Heart left ventricle (tissue), 16 donors: ENCODE data around the gene PDIA6. TPM values are rescaled to one million over a fixed set of nuclear protein-coding genes. Genes with fewer than 3 reads are reported as not detected.
"Not testable (repeated sequence)": the region's sequence is repeated elsewhere in the genome, so short reads cannot be mapped to it uniquely, and the experiment has no call there.

Experiments used
- ATAC-seq, 4 donors: fragments of 200-7000 bp; cut with Tn5 transposase; one replicate each; pipeline ENCODE4 v1.9.1; 2020 to 2022; ENCODE audit warnings: moderate library complexity in 4 of 4, mild to moderate bottlenecking in 3 of 4, moderate number of reproducible peaks in 1 of 4
- DNase-seq, 5 donors: peaks; one replicate each; pipeline ENCODE4 v3.0.0-alpha.2; 2020
- H3K27ac ChIP-seq, 12 donors: fragments of 200-600 bp; sonication (generic) in 4 of 12; one replicate each; pipeline versions ENCODE4 v1.5.0 to v1.8.0; 2016 to 2022; ENCODE audit warnings: mild to moderate bottlenecking in 2 of 12
- H3K27me3 ChIP-seq, 9 donors: fragments of 200-600 bp; sonication (generic) in 2 of 9; one replicate each; pipeline versions ENCODE4 v1.5.1 to v1.8.0; 2016 to 2022; ENCODE audit warnings: mild to moderate bottlenecking in 3 of 9
- H3K36me3 ChIP-seq, 9 donors: fragments of 200-600 bp; sonication (generic) in 2 of 9; one replicate each; pipeline versions ENCODE4 v1.5.0 to v1.8.0; 2018 to 2022; ENCODE audit warnings: mild to moderate bottlenecking in 2 of 9
- H3K4me1 ChIP-seq, 12 donors: fragments of 200-600 bp; sonication (generic) in 4 of 12; one replicate each; pipeline versions ENCODE4 v1.5.0 to v1.8.0; 2016 to 2022; ENCODE audit warnings: mild to moderate bottlenecking in 3 of 12
- H3K4me3 ChIP-seq, 12 donors: fragments of 200-600 bp; sonication (generic) in 4 of 12; one replicate each; pipeline versions ENCODE4 v1.5.0 to v1.8.0; 2017 to 2022; ENCODE audit warnings: mild to moderate bottlenecking in 9 of 12, moderate library complexity in 4 of 12
- H3K9me3 ChIP-seq, 12 donors: fragments of 200-600 bp; sonication (generic) in 4 of 12; one replicate each; pipeline versions ENCODE4 v1.5.0 to v1.8.0; 2016 to 2022; ENCODE audit warnings: mild to moderate bottlenecking in 1 of 12
- CTCF ChIP-seq, 12 donors: fragments of 200-600 bp; sonication (generic) in 4 of 12; IDR thresholded peaks; one replicate each; pipeline versions ENCODE4 v1.5.0 to v1.8.0; 2018 to 2022; ENCODE audit warnings: antibody characterized with exemption in 12 of 12, mild to moderate bottlenecking in 5 of 12
- POLR2A ChIP-seq, 2 donors: fragments of 450-650 bp; IDR thresholded peaks; one replicate each; pipeline ENCODE4 v1.6.1; 2017; ENCODE audit warnings: antibody characterized with exemption in 2 of 2, mild to moderate bottlenecking in 2 of 2, moderate library complexity in 2 of 2
- WGBS, 4 donors: extraction: QIAGEN DNeasy Blood & Tissue Kit in 2 of 4; methylation state at CpG; one replicate each; pipeline versions ENCODE4 v1.1.5 to v1.1.7; 2013 to 2018; 5-methylcytosine and 5-hydroxymethylcytosine counted together
- intact Hi-C, 10 donors: fragments of 100-400 bp; cut with DNase I; formaldehyde crosslinking; loops; one replicate each; pipeline versions ENCODE4 v1.11.1 to v1.14.2; 2022
- polyA plus RNA-seq, 2 donors: library from polyadenylated mRNA; stranded (reverse); fragments of 200-250 nt; gene quantifications; one replicate each; pipeline ENCODE4 v1.2.3, GENCODE V29; 2013
- total RNA-seq, 9 donors: library from RNA; depleted of rRNA in 2 of 9; stranded (reverse); fragments of >200 nt in 2 of 9; fragmentation: NEBNext Ultra II Directional in 3 of 9; extraction: Animal tissue kit (Norgen Biotek cat#: 25700) in 3 of 9; gene quantifications; one replicate each; pipeline versions ENCODE4 v1.1.0 to v1.2.4, GENCODE V29; 2016 to 2023
- donor health status: ischemic (EF 13 %, LVEDD 7.1; RV severe dilation, severe dysfunction).
- donor health status: healthy with polysubstance abuse.
- donor health status: DM: no; HTN: yes; CAD: no.
- donor health status: DM: no; HTN: no; CAD: no.
- donor health status: ischemic (EF 25% LVEDD 6.9; RV normal size, moderate dysfunction).
- donor health status: ischemic (EF 25% LVEDD 5.7; RV mildly dilated, moderate dysfunction).
- donor health status: healthy.
- donor health status: DM: yes; HTN: yes; CAD: no.
- donor health status: ischemic (EF 35%, LVEDD 5.7; RV mildly dilated, moderate dysfunction).
- donor health status: nonischemic (EF 11% LVEDD 7.7; RV severe dilation, severe dysfunction).
- donor health status: DM: yes; HTN: yes; CAD: no.
- donor health status: PGD.
- donor health status: ischemic (EF 29% LVEDD 5.4; RV normal size, mild dysfunction).
- donor health status: nonischemic (EF 23%, LVEDD 6.1; RV moderate dilation, normal function).

The PDIA6 gene
- total and polyA plus RNA-seq, 11 donors, result 32.0 to 402 (median 110) TPM

GRCh38 chr2:10811517-10811916, 1.1 kb downstream of the PDIA6 start:
- no peak for TF ChIP-seq CTCF (IDR thresholded peaks at IDR 0.05)
- no peak for TF ChIP-seq POLR2A (IDR thresholded peaks at IDR 0.05)
- Histone ChIP-seq H3K9me3 (no peaks in the 10 kb centered on the region), H3K27me3 (no peaks in the 10 kb centered on the region), H3K4me1 (peaks cover 0 to 59% (median 34%) of the 10 kb centered on the region in 12 donors), H3K4me3 (peak overlapping the region; percentile 76 to 96 (median 92)), H3K36me3 (peaks cover 0 to 14% (median 0%) of the 10 kb centered on the region in 9 donors), H3K27ac (peak overlapping the region in 11 of 12 donors; percentile 1 to 95 (median 93))
- WGBS, 4 donors, result 9 to 18% (median 12%) methylated on average over 13 to 14 of the region's 14 CpGs
- ATAC-seq, result no peak
- DNase-seq, result no peak
- intact Hi-C loops, result loop anchor here in 2 of 10 donors (10.0 kb wide), 2 partner anchors 97 to 653 kb away; partner anchors contain the start of gene E2F6 (in 2 of the 2)

GRCh38 chr2:10810202-10811161, 2.1 kb downstream of the PDIA6 start:
- 34 to 38% (median 38%) methylated on average over 8 of the region's 8 CpGs for WGBS, 4 donors
- TF ChIP-seq CTCF (IDR thresholded peaks at IDR 0.05), result no peak
- TF ChIP-seq POLR2A (IDR thresholded peaks at IDR 0.05), result no peak
- intact Hi-C loops, result loop anchor here in 2 of 10 donors (10.0 kb wide), 2 partner anchors 96 to 654 kb away; partner anchors contain the start of gene E2F6 (in 2 of the 2)
- H3K27me3 ChIP-seq, result no peaks in the 10 kb centered on the region
- H3K36me3 ChIP-seq, result peaks cover 0 to 14% (median 0%) of the 10 kb centered on the region in 9 donors
- peak overlapping the region in 7 of 12 donors; percentile 4 to 95 (median 31) for H3K27ac ChIP-seq
- DNase-seq (no peak), ATAC-seq (no peak)
- H3K9me3 ChIP-seq, result no peaks in the 10 kb centered on the region
- peak overlapping the region in 9 of 12 donors; percentile 79 to 96 (median 91) for H3K4me3 ChIP-seq
- H3K4me1 ChIP-seq, result peaks cover 0 to 60% (median 34%) of the 10 kb centered on the region in 12 donors

- no peak overlapping the region for H3K27ac ChIP-seq
- DNase-seq (no peak), ATAC-seq (no peak)
- intact Hi-C loops, result no loop called here
- H3K4me1 ChIP-seq, result peaks cover 0 to 53% (median 28%) of the 10 kb centered on the region in 12 donors
- no peak overlapping the region for H3K4me3 ChIP-seq
- peaks cover 0 to 27% (median 5%) of the 10 kb centered on the region in 9 donors for H3K36me3 ChIP-seq
- no peaks in the 10 kb centered on the region for H3K27me3 ChIP-seq
- H3K9me3 ChIP-seq, result no peaks in the 10 kb centered on the region
- TF ChIP-seq CTCF (IDR thresholded peaks at IDR 0.05) (no peak), POLR2A (IDR thresholded peaks at IDR 0.05) (no peak)
- WGBS, 4 donors, result 60 to 83% (median 76%) methylated on average over 3 of the region's 3 CpGs
Observed at GRCh38 chr2:10806543-10806942, 6.0 kb downstream of the PDIA6 start.

GRCh38 chr2:10805990-10806389, 6.6 kb downstream of the PDIA6 start:
- 90 to 97% (median 91%) methylated on average over 6 of the region's 6 CpGs for WGBS, 4 donors
- Histone ChIP-seq H3K4me1 (peaks cover 0 to 47% (median 22%) of the 10 kb centered on the region in 12 donors), H3K36me3 (peaks cover 0 to 33% (median 10%) of the 10 kb centered on the region in 9 donors)
- H3K27me3 ChIP-seq, ATAC-seq, DNase-seq, intact Hi-C loops, H3K9me3 ChIP-seq, H3K4me3 ChIP-seq, H3K27ac ChIP-seq: not testable (repeated sequence)
